B cell (primary cell): ENCODE results near the gene ABCA2. TPM values are rescaled to one million over a fixed set of nuclear protein-coding genes. Genes with fewer than 3 reads are reported as not detected.

Experiments
- ATAC-seq: fragments of 200-7000 bp; cut with Tn5 transposase; one replicate; pipeline ENCODE4 v1.10.0; 2021; ENCODE audit warnings: low read depth, mild to moderate bottlenecking, moderate number of reproducible peaks, moderate library complexity
- CTCF ChIA-PET: fragments of 350-600 bp; sonication (Branson Sonifier 250); formaldehyde crosslinking; loops from one replicate; lab custom pipeline; 2021; ENCODE audit warnings: antibody characterized with exemption, inconsistent platforms; lab: Charles Lee
- POLR2A ChIA-PET: fragments of 350-600 bp; sonication (Branson Sonifier 250); formaldehyde crosslinking; loops from one replicate; lab custom pipeline; 2021; ENCODE audit warnings: antibody characterized with exemption; lab: Charles Lee
- DNase-seq: peaks from one replicate; pipeline ENCODE4 v3.0.0; 2013
- H2AFZ ChIP-seq: 2 replicates; pipeline ENCODE4 v1.6.1; 2012; ENCODE audit warnings: mild to moderate bottlenecking, low read depth, low read length; ENCODE audit not compliant: insufficient read depth, poor library complexity, severe bottlenecking
- H3K27ac ChIP-seq, 2 donors: 1 replicate in 1 of 2; 2 replicates in 1 of 2; pipeline ENCODE4 v1.5.1; 2012 to 2013; ENCODE audit warnings: low read length in 2 of 2, mild to moderate bottlenecking in 2 of 2, moderate library complexity in 1 of 2
- H3K27me3 ChIP-seq, 4 experiments: fragments of 200-600 bp in 1 of 4; sonication (generic) in 1 of 4; replicated peaks in 1 of 4; 1 replicate in 2 of 4; 2 replicates in 2 of 4; pipeline versions ENCODE4 v1.6.1 to v1.7.0; 2013 to 2016; ENCODE audit warnings: low read length in 3 of 4, mild to moderate bottlenecking in 2 of 4, mixed read lengths in 1 of 4, moderate library complexity in 1 of 4; ENCODE audit not compliant: insufficient read depth in 4 of 4, control insufficient read depth in 3 of 4; ENCODE audit errors: control extremely low read depth in 1 of 4
- H3K36me3 ChIP-seq, 2 experiments: replicated peaks in 1 of 2; 1 replicate in 1 of 2; 2 replicates in 1 of 2; pipeline versions ENCODE4 v1.6.1 to v1.7.1; 2013; ENCODE audit warnings: low read length in 1 of 2; ENCODE audit not compliant: insufficient read depth in 2 of 2, control insufficient read depth in 1 of 2; ENCODE audit errors: control extremely low read depth in 1 of 2, extremely low read depth in 1 of 2
- H3K4me1 ChIP-seq, 2 donors: fragments of 200-600 bp in 1 of 2; sonication (generic) in 1 of 2; 1 replicate in 1 of 2; 2 replicates in 1 of 2; pipeline versions ENCODE4 v1.5.1 to v1.6.1; 2013 to 2017; ENCODE audit warnings: low read length in 2 of 2; ENCODE audit not compliant: control insufficient read depth in 2 of 2, insufficient read depth in 2 of 2
- H3K4me2 ChIP-seq: replicated peaks from 2 replicates; pipeline ENCODE3; 2012; ENCODE audit warnings: mild to moderate bottlenecking, low read depth, low read length; ENCODE audit not compliant: poor library complexity, severe bottlenecking
- H3K4me3 ChIP-seq, 5 experiments: fragments of 200-600 bp in 1 of 5; sonication (generic) in 1 of 5; 1 replicate in 3 of 5; 2 replicates in 2 of 5; pipeline versions ENCODE4 v1.5.1 to v1.7.0; 2011 to 2016; ENCODE audit warnings: low read length in 4 of 5, mild to moderate bottlenecking in 4 of 5, low read depth in 2 of 5, control low read depth in 1 of 5, moderate library complexity in 1 of 5; ENCODE audit not compliant: insufficient read depth in 1 of 5; ENCODE audit errors: control extremely low read depth in 1 of 5, extremely low read depth in 1 of 5
- H3K79me2 ChIP-seq: fragments of 200-600 bp; sonication (generic); one replicate; pipeline ENCODE4 v1.6.0; 2016; ENCODE audit warnings: low read length; ENCODE audit not compliant: control insufficient read depth, insufficient read depth
- H3K9ac ChIP-seq: fragments of 200-600 bp; sonication (generic); 2 replicates; pipeline ENCODE4 v1.6.1; 2017; ENCODE audit warnings: mild to moderate bottlenecking, low read length, moderate library complexity
- H3K9me3 ChIP-seq, 3 donors: one replicate each; pipeline versions ENCODE4 v1.6.1 to v1.7.1; 2013; ENCODE audit warnings: low read length in 2 of 3; ENCODE audit not compliant: control insufficient read depth in 2 of 3, insufficient read depth in 1 of 3; ENCODE audit errors: control extremely low read depth in 1 of 3
- H4K20me1 ChIP-seq: 2 replicates; pipeline ENCODE4 v1.6.0; 2012; ENCODE audit warnings: mild to moderate bottlenecking, low read length; ENCODE audit not compliant: insufficient read depth, control insufficient read depth, poor library complexity, severe bottlenecking
- H3K27ac Mint-ChIP-seq: one replicate; pipeline ENCODE4 v1.8.0; 2021; ENCODE audit warnings: mixed read lengths
- H3K27me3 Mint-ChIP-seq: one replicate; pipeline ENCODE4 v1.8.0; 2021; ENCODE audit warnings: mixed read lengths
- H3K4me1 Mint-ChIP-seq: one replicate; pipeline ENCODE4 v1.8.0; 2021; ENCODE audit warnings: mixed read lengths
- H3K4me3 Mint-ChIP-seq: one replicate; pipeline ENCODE4 v1.8.0; 2021; ENCODE audit warnings: mixed read lengths
- H3K9me3 Mint-ChIP-seq: one replicate; pipeline ENCODE4 v1.8.0; 2022; ENCODE audit warnings: mixed read lengths; ENCODE audit not compliant: insufficient read depth
- EZH2 ChIP-seq: IDR thresholded peaks from 2 replicates; pipeline ENCODE4 v1.6.1; 2012; ENCODE audit warnings: borderline replicate concordance, low read depth, mild to moderate bottlenecking, moderate library complexity, low read length; ENCODE audit not compliant: insufficient read depth, poor library complexity, severe bottlenecking
- WGBS: methylation state at CpG from one replicate; pipeline ENCODE4 v1.1.5; 2013; ENCODE audit warnings: missing lambda C conversion rate; ENCODE audit not compliant: insufficient coverage; 5-methylcytosine and 5-hydroxymethylcytosine counted together
- intact Hi-C: fragments of 100-400 bp; cut with micrococcal nuclease; formaldehyde crosslinking; loops from one replicate; pipeline ENCODE4 v1.10.0; 2022
- polyA plus RNA-seq: library from polyadenylated mRNA; depleted of rRNA; stranded (reverse); fragments of >200 nt; gene quantifications from 2 replicates; pipeline ENCODE4 v1.2.3, GENCODE V29; 2012
- total RNA-seq, 2 donors: library from RNA; stranded (reverse); fragments of 120-200 nt in 1 of 2; gene quantifications; 1 replicate in 1 of 2; 2 replicates in 1 of 2; pipeline versions ENCODE4 v1.2.3 to v1.2.4, GENCODE V29; 2013 to 2022
- TF ChIP-seq, protein P1 (sequence below): fragments of 200-600 bp; IDR thresholded peaks from one replicate; pipeline ENCODE4 v1.8.0; 2022; ENCODE audit warnings: antibody characterized with exemption, mild to moderate bottlenecking

The ABCA2 gene
- total and polyA plus RNA-seq, 2 donors (not counting 1 experiment from before 2014, with no cell fraction given) = 30.7 to 61.1 TPM

GRCh38 chr9:136970361-136970760 is 57.7 kb downstream of the ABCA2 start:
- POLR2A ChIA-PET = no interaction called here

GRCh38 chr9:136969774-136970173 is 58.3 kb downstream of the ABCA2 start:
- ChIA-PET POLR2A (no interaction called here), CTCF (interaction anchor here (0.6 kb wide), 1 partner anchor 211 kb away, joined by 6 read pairs; no protein-coding TSS in a partner anchor)
- no peak overlapping the region for H3K27ac ChIP-seq
- H3K4me1 ChIP-seq = peaks cover 5 to 10% of the 10 kb centered on the region in 2 donors
- no peak overlapping the region for H3K9ac ChIP-seq
- H3K36me3 ChIP-seq = no peaks in the 10 kb centered on the region
- 74% methylated on average over 4 of the region's 5 CpGs for WGBS
- no peak overlapping the region for H3K4me2 ChIP-seq
- H3K79me2 ChIP-seq = no peaks in the 10 kb centered on the region
- intact Hi-C loops = no loop called here
- peaks cover 0 to 8% (median 0%) of the 10 kb centered on the region in 4 experiments for H3K27me3 ChIP-seq
- no peak for ATAC-seq
- no peaks in the 10 kb centered on the region for H3K9me3 ChIP-seq
- peaks cover 5% of the 10 kb centered on the region for H3K27me3 Mint-ChIP-seq
- H4K20me1 ChIP-seq = no peaks in the 10 kb centered on the region
- H3K9me3 Mint-ChIP-seq = no peaks in the 10 kb centered on the region
- peaks cover 11% of the 10 kb centered on the region for H3K4me1 Mint-ChIP-seq
- DNase-seq = no peak
- no peak overlapping the region for H3K27ac Mint-ChIP-seq
- no peak overlapping the region for H2AFZ ChIP-seq
- no peak overlapping the region for H3K4me3 ChIP-seq
- no peak for TF ChIP-seq EZH2
- TF ChIP-seq, protein P1, sequence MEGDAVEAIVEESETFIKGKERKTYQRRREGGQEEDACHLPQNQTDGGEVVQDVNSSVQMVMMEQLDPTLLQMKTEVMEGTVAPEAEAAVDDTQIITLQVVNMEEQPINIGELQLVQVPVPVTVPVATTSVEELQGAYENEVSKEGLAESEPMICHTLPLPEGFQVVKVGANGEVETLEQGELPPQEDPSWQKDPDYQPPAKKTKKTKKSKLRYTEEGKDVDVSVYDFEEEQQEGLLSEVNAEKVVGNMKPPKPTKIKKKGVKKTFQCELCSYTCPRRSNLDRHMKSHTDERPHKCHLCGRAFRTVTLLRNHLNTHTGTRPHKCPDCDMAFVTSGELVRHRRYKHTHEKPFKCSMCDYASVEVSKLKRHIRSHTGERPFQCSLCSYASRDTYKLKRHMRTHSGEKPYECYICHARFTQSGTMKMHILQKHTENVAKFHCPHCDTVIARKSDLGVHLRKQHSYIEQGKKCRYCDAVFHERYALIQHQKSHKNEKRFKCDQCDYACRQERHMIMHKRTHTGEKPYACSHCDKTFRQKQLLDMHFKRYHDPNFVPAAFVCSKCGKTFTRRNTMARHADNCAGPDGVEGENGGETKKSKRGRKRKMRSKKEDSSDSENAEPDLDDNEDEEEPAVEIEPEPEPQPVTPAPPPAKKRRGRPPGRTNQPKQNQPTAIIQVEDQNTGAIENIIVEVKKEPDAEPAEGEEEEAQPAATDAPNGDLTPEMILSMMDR = no peak
- no peak overlapping the region for H3K4me3 Mint-ChIP-seq

More at GRCh38 chr9:136970361-136970760, 57.7 kb downstream of the ABCA2 start:
- peaks cover 0 to 8% (median 1%) of the 10 kb centered on the region in 4 experiments for H3K27me3 ChIP-seq
- H3K4me3 ChIP-seq = no peak overlapping the region
- H3K9ac ChIP-seq = no peak overlapping the region
- no peak overlapping the region for H3K27ac Mint-ChIP-seq
- H2AFZ ChIP-seq = no peak overlapping the region
- H3K4me2 ChIP-seq = no peak overlapping the region
- intact Hi-C loops = no loop called here
- H3K9me3 Mint-ChIP-seq = no peaks in the 10 kb centered on the region
- H3K79me2 ChIP-seq = no peaks in the 10 kb centered on the region
- no peak overlapping the region for H3K27ac ChIP-seq
- H3K4me1 ChIP-seq = peaks cover 5 to 10% of the 10 kb centered on the region in 2 donors
- 73% methylated on average over 9 of the region's 11 CpGs for WGBS
- no peaks in the 10 kb centered on the region for H3K36me3 ChIP-seq
- CTCF ChIA-PET = interaction anchor here (0.6 kb wide), 1 partner anchor 212 kb away, joined by 6 read pairs; no protein-coding TSS in a partner anchor
- H3K27me3 Mint-ChIP-seq = peaks cover 5% of the 10 kb centered on the region
- no peak for TF ChIP-seq EZH2
- TF ChIP-seq, protein P1 = no peak
- DNase-seq (no peak), ATAC-seq (no peak)
- no peaks in the 10 kb centered on the region for H3K9me3 ChIP-seq
- no peak overlapping the region for H3K4me3 Mint-ChIP-seq
- H4K20me1 ChIP-seq = no peaks in the 10 kb centered on the region
- peaks cover 11% of the 10 kb centered on the region for H3K4me1 Mint-ChIP-seq
